Fibroblast of the aortic adventitia (primary cell): ENCODE data around the gene RXRA. TPM values are rescaled to one million over a fixed set of nuclear protein-coding genes. Genes with fewer than 3 reads are reported as not detected.
A peak's percentile ranks its signal among the peaks of the same experiment; 100 is the strongest.

Experiments
- DNase-seq: peaks from one replicate; pipeline ENCODE4 v3.0.0-alpha.2; 2010; ENCODE audit warnings: low read depth
- H3K4me3 ChIP-seq: 2 replicates; pipeline ENCODE4 v1.5.1; 2011; ENCODE audit warnings: low read depth, mild to moderate bottlenecking, control low read depth, low read length, moderate library complexity
- total RNA-seq: library from RNA; depleted of rRNA; stranded (reverse); fragments of >200 nt; gene quantifications from 2 replicates; pipeline ENCODE4 v1.2.3, GENCODE V29; 2012; ENCODE audit warnings: low replicate concordance
- TF ChIP-seq, protein P1 (sequence below): IDR thresholded peaks from 2 replicates; pipeline ENCODE4 v1.5.1; 2011; ENCODE audit warnings: mild to moderate bottlenecking, low read length, control low read depth, inconsistent platforms; ENCODE audit not compliant: insufficient read depth

Gene RXRA
- total RNA-seq, 1 donor, result 20.9 TPM

DNA sequence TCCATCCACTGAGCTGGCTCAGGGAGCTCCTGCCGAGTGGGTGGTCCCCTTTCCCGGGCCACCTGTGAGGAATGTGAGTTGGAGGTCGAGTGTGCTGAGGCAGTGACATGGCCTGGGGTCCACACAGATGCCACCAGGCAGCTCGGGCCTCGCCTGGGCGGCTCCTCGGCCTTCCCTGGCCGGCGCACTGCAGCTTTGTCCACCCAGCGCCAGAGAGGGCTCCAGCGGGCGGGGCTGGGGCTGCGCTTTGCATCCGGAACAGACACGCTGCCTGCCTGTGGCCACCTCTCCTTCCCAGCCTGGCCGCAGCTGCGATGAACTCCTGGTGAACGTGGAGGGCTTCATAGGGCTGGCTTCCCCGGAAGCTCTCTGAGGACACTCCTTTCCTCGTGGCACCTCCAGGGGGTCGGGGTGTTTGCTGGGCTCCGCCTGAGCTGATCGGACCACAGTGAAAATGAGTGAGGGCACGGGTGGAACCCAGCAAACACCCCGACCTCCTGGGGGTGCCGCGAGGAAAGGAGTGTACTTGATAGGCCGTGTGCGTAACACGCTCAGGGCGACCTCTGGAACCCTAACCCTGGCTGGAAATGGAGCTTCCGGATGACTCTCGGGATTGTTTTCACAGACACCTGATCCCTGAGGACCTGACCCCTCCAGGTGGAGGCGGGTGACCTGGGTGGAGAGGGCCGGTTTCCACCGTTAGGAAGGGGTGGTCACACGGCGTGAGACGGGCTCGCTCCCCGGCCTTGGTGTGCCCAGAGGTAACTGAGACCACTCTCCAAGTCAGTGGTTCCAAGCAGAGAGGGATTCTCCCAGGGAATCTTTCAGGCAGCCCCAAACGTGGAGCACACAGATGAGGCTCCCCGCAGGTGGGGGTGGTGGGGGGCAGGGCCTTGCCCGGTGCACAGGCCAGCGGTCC, 31.8 kb upstream of the RXRA start:
- peak; percentile 32 for DNase-seq
- TF ChIP-seq, protein P1, sequence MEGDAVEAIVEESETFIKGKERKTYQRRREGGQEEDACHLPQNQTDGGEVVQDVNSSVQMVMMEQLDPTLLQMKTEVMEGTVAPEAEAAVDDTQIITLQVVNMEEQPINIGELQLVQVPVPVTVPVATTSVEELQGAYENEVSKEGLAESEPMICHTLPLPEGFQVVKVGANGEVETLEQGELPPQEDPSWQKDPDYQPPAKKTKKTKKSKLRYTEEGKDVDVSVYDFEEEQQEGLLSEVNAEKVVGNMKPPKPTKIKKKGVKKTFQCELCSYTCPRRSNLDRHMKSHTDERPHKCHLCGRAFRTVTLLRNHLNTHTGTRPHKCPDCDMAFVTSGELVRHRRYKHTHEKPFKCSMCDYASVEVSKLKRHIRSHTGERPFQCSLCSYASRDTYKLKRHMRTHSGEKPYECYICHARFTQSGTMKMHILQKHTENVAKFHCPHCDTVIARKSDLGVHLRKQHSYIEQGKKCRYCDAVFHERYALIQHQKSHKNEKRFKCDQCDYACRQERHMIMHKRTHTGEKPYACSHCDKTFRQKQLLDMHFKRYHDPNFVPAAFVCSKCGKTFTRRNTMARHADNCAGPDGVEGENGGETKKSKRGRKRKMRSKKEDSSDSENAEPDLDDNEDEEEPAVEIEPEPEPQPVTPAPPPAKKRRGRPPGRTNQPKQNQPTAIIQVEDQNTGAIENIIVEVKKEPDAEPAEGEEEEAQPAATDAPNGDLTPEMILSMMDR, result no peak
- peak overlapping the region; percentile 13 for H3K4me3 ChIP-seq

DNA sequence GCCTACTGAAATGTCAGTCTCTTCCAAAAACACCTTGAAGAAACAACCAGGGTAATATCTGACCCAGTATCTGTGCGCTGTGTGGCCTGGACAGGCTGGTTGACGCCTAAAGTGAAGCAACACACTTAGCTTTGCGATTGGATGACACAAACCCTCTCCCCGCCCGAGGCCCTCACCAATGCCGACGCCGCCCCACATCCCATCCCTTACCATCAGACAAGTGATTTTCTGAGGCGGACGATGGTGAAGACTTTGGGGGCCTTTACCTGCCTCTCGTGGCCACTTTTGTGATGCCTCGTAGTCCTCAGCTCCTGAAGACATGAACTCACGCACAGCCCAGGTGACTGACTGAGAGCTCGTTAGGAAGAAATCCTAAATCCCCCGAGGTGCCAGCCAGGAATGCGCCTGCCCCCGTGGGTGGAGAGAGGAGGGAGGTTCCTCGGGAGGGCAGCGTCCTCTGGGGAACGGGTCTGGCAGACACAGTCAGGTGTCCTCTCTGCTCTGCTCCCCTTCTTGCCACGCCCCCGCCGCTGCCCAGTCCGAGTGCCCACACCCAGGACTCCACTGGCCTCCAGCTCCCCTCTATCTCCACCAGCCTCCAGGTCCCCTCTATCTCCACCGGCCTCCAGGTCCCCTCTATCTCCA, 31.0 kb upstream of the RXRA start:
- DNase-seq, result no peak
- TF ChIP-seq, protein P1, result no peak
- no peak overlapping the region for H3K4me3 ChIP-seq

DNA sequence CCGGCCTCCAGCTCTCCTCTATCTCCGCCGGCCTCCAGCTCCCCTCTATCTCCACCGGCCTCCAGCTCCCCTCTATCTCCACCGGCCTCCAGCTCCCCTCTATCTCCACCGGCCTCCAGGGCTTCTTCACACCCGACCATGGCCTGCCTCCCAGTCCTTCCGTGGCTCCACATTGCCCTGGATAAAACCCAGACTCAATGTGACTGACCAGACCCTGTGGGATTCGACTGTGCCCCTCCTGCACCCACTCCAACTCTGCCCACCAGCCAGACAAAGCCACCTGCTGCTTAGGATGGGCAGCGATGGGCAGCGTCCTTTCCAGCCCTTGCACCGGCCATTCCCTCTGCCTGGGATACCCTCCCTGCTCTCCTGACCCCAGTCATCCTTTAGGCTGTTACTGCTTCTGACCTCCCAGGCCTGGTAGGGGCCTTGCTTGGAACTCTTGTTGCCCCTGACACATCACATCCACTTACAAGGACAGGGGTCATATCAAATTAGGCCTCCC, 30.5 kb upstream of the RXRA start:
- no peak for DNase-seq
- TF ChIP-seq, protein P1, result no peak
- H3K4me3 ChIP-seq, result no peak overlapping the region

DNA sequence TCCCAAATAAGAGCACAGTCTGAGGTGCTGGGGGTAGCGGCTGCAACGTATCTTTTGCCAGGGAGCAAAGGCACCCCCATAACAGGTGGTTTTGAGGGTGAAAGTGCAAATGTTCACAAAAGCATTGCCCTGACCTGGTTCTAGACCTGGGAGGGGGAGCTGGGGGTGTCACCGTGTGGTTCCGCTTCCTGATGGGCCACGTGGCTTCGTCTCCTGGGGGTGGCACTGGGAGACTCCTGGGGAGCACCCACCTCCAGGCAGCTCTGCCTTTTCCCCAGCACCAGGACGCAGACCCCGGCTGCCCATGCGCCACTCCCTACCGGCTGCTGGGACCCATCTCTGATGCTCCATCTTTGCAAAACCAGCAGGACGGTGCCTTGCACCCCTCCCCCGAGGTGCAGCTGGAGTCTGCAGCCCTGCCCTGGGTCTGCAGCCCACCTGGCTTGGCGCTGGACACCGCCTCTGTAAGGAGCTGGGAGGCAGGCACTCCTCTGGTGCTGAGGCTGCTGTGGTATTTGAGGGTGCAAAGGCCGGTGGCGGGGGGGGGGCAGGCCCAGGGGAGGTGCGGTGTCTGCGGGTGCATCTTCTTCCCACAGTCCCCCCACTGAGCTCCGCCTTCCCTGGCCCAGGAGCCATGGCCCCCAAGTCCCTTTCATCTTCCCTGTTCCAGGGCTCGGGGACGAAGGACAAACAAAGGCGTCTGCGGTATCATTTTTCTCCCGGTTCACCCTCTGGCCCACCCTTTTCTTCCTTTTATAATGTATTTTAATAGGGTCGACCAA, 29.8 kb upstream of the RXRA start:
- H3K4me3 ChIP-seq, result no peak overlapping the region
- DNase-seq, result no peak
- TF ChIP-seq, protein P1, result no peak

DNA sequence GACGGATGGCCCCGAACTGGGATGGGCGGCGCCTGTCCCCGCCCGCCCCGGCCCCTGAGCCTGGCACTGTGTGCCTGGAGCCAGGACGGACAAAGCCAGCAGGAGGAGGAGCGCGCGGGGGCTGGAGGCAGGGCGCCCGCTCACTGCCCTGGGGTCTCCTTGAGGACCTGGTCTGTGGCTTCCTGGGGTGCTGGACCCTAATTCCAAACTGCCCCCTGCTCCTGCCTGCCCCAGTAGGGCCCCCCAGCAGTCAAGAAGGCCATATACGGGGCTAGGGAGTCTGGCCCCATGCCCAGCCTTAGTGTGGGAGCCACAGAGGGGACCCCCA, 29.2 kb upstream of the RXRA start:
- no peak for DNase-seq
- H3K4me3 ChIP-seq, result no peak overlapping the region
- TF ChIP-seq, protein P1, result no peak

DNA sequence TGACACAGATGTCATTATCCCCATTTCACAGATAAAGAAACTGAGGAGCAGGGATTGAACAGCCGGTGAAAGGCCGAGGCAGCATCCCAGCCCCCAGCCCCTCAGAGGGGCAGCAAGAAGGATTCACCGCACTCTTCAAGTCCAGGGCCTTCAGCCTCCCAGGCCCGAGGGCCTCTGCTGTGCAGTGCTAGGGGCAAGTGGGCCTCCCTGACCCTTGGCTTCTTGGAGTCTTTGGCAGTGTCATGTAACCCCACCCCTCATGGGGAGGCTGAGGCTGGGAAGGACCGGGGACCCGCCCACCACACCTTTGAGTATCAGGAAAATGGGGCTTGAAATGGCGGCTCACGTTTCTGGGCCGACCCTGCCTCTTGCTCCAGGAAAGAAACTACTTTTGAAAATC, 28.7 kb upstream of the RXRA start:
- no peak for DNase-seq
- TF ChIP-seq, protein P1, result no peak
- no peak overlapping the region for H3K4me3 ChIP-seq
